ENCODE data around the gene EPHX1.

EPHX1 gene

DNA sequence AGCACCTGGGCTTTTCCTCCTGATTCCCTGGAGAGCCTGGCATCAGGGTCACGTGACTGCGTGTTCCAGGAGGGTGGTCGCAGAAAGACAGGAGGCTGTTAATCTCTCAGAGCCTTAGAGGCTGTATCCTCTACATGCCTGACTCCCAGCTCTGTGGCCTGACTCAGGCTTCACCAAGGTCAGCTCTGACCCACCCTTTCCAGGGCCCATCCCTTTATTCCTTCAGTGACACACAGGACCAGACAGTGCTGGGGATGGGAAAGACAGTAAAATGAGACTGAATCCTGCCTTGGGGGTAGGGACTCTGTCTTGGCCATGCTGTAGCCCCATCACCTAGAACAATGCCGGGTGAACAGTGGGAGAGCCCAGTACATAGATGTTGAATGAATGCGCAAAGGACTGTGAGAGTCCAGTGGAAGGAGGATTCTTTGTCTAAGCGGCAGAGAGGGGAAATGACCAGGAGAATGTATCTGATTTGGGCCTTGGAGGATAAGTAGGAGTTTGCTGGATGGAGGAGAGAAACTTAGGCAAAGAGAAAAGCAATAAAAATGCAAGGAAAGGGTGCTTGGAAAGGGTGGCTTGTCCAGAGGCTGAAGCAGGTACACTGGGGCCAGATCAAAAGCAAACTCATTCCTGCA lies 33.0 kb downstream of the EPHX1 start:
- no peak overlapping the region for H3K4me3 Mint-ChIP-seq
- H3K27ac Mint-ChIP-seq = peak overlapping the region; percentile 20
- no peaks in the 10 kb centered on the region for H3K36me3 Mint-ChIP-seq
- no peaks in the 10 kb centered on the region for H3K27me3 Mint-ChIP-seq
- H3K4me1 Mint-ChIP-seq = peaks cover 38% of the 10 kb centered on the region
- no peaks in the 10 kb centered on the region for H3K9me3 Mint-ChIP-seq

DNA sequence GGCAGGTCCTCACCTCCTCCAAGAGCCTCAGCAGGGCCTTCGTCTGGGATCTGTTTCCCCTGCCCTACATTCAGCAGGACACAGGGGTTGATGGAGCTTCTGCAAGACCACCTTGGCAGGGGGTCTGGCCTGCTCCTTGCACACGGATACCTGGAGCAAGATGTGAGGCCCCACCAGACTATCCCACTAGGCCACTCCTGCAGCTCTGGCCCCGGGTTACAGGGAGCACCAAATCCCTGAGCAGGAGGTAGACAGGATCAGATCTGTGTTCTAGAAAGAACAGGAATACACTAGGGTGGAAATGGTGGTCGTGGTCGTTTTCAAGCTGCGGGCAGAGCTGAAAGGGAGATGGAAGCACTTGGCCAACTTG lies 33.5 kb downstream of the EPHX1 start:
- Mint-ChIP-seq H3K27me3 (no peaks in the 10 kb centered on the region), H3K4me1 (peaks cover 40% of the 10 kb centered on the region), H3K4me3 (no peak overlapping the region), H3K9me3 (no peaks in the 10 kb centered on the region), H3K36me3 (no peaks in the 10 kb centered on the region), H3K27ac (no peak overlapping the region)

DNA sequence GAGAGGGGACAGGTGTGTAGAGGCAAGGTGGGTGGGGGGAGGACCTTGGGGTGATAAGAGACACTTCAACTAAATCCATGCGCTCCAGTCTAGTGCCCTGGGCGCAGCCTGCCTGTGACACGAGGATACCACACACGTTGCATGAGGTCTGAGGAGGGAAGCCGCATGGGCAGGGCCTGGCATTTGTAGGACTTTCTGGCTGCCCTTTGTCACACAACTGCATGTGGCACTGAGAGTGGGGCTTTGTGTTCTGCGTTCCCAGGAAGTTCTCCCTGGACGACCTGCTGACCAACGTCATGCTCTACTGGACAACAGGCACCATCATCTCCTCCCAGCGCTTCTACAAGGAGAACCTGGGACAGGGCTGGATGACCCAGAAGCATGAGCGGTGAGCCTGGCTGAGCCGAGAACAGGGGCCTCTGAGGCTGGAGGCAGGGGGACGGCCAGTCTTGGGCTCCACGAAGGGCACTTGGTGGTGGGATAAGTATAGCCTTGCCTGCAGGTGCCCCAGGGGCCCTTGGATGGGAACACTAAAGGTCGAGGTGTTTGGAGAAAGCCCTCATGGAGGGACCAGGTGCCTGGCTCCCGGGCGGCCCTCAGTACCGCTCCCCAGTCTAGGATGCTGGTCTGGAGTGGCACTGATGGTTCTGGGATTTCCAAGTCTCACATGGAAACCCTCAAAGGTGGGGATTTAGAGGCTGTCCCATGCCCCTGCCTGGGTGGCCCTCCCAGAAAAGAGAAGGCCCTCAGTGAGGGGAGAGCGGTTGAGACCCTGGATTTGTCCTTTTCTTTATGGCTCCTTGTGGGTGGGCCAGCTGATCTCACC lies 34.5 kb downstream of the EPHX1 start:
- H3K27ac Mint-ChIP-seq = peak overlapping the region; percentile 31
- no peaks in the 10 kb centered on the region for H3K27me3 Mint-ChIP-seq
- peaks cover 48% of the 10 kb centered on the region for H3K4me1 Mint-ChIP-seq
- no peaks in the 10 kb centered on the region for H3K9me3 Mint-ChIP-seq
- no peaks in the 10 kb centered on the region for H3K36me3 Mint-ChIP-seq
- no peak overlapping the region for H3K4me3 Mint-ChIP-seq

DNA sequence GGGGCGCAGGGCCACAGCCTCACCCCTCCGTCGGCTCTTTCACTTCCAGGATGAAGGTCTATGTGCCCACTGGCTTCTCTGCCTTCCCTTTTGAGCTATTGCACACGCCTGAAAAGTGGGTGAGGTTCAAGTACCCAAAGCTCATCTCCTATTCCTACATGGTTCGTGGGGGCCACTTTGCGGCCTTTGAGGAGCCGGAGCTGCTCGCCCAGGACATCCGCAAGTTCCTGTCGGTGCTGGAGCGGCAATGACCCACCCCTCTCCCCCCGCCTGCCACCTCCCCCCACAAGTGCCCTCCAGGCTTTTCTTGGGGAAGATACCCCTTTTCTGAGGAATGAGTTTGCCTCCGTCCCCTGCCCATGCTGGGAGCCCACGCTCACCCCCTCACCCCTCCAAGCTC lies 35.2 kb downstream of the EPHX1 start:
- H3K9me3 Mint-ChIP-seq = no peaks in the 10 kb centered on the region
- no peaks in the 10 kb centered on the region for H3K36me3 Mint-ChIP-seq
- H3K27ac Mint-ChIP-seq = peak overlapping the region; percentile 12
- no peaks in the 10 kb centered on the region for H3K27me3 Mint-ChIP-seq
- peaks cover 48% of the 10 kb centered on the region for H3K4me1 Mint-ChIP-seq
- H3K4me3 Mint-ChIP-seq = no peak overlapping the region

DNA sequence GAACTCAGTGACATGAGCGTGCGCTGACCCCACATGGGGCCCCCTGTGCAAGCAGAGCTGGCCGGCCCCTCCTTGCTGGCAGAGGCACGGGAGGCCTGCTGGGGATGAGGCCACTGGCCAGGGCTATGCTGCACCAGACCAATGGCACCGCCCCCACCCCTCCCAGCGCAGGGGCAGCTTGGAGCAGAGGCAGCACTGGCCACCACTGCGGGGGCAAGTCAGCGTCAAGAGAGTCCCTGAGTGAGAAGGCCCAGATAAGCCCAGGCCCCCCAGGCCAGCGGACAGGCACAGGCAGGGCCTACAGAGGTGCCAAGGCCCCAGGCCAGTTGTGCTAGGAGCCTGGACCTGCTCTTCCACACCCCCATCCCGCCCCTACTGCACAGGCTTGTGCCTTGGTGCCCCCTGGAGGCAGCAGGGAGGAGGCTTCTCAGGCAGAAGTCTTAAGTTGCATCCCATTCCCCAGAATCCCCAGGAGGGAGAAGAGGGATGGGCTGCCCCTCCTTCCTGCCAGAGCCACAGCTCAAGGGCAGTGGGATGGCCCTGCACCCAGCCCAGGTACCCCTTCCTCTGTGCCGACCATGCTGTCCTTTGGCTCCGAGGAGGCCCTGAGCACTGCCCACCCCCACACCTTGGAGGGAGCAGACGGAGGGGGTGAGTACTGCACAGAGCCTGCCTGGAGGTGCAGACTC lies 35.8 kb downstream of the EPHX1 start:
- peak overlapping the region; percentile 17 for H3K27ac Mint-ChIP-seq
- H3K4me3 Mint-ChIP-seq = no peak overlapping the region
- H3K4me1 Mint-ChIP-seq = peaks cover 48% of the 10 kb centered on the region

DNA sequence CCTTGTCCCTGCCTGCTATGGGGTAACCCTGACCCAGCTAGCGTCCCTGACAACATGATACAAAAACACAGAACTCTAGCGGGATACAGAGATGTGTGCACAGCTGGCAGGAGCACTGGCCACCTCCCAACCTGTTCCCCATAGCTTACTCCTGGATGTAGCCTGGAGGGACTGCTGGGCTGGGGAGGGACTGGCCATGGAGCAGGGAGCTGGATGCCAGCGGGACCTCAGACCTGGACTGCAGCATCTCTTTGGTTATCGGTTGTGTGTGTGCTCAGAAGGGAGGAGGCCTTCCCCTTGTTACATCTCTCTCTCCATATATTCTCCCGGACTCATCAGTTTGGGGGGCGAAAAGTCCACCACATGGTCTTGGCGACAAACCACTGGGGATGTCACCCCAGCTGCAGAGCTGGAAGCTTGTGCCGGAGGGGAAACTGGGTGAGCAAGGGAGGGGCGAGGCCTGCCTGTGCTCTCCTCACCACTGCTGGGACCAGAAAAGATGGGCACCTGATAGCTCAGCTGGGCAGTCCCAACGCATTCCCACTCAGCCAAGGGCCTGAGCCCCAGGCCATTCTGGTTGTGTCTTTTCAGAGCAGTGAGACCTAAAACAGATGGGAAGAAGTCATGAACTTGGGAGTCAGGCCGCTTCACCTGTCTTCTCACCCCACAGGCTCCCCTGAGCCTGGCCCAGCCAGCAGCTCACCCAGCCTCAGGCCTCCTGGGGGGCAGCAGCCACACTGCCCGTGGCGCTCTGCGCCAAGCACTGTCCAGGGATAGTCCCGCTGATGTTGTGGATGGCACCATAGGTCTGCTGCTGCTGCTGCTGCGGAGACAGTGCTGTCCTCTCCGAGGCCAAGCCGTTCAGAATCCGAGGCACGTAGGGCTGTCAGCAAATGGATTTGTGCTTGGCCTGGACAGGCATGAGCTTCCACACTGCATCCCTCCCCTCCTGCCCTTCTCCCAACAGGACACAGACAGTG lies 36.7 kb downstream of the EPHX1 start:
- Mint-ChIP-seq H3K4me3 (no peak overlapping the region), H3K36me3 (no peaks in the 10 kb centered on the region), H3K27ac (no peak overlapping the region), H3K9me3 (no peaks in the 10 kb centered on the region), H3K27me3 (no peaks in the 10 kb centered on the region), H3K4me1 (peaks cover 50% of the 10 kb centered on the region)

More for the DNA sequence above, 35.8 kb downstream of the EPHX1 start:
- no peaks in the 10 kb centered on the region for H3K36me3 Mint-ChIP-seq
- H3K27me3 Mint-ChIP-seq = no peaks in the 10 kb centered on the region
- H3K9me3 Mint-ChIP-seq = no peaks in the 10 kb centered on the region

DNA sequence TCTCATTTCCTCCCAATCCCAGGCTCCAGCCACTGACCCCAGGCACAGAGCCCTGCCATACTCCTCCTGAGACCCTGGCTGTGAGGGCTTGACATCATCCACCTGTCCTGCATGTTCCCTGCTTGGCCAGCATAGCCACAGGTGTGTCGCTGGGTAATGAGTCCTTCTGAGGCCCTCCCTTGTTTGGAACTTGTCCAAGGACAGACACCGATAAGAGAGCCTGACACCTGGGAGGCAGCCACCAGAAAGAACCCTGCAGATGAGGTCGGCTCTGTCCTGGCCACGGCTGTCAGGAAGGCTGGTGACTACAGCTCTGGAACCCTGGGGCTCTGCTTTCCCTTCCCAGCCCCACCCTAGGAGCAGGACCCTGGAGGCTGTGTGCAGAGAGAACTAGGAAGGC lies 37.7 kb downstream of the EPHX1 start:
- H3K4me1 Mint-ChIP-seq = peaks cover 51% of the 10 kb centered on the region
- H3K4me3 Mint-ChIP-seq = no peak overlapping the region
- H3K27ac Mint-ChIP-seq = peak overlapping the region; percentile 76
- peaks cover 5% of the 10 kb centered on the region for H3K36me3 Mint-ChIP-seq
- H3K9me3 Mint-ChIP-seq = no peaks in the 10 kb centered on the region
- H3K27me3 Mint-ChIP-seq = no peaks in the 10 kb centered on the region

DNA sequence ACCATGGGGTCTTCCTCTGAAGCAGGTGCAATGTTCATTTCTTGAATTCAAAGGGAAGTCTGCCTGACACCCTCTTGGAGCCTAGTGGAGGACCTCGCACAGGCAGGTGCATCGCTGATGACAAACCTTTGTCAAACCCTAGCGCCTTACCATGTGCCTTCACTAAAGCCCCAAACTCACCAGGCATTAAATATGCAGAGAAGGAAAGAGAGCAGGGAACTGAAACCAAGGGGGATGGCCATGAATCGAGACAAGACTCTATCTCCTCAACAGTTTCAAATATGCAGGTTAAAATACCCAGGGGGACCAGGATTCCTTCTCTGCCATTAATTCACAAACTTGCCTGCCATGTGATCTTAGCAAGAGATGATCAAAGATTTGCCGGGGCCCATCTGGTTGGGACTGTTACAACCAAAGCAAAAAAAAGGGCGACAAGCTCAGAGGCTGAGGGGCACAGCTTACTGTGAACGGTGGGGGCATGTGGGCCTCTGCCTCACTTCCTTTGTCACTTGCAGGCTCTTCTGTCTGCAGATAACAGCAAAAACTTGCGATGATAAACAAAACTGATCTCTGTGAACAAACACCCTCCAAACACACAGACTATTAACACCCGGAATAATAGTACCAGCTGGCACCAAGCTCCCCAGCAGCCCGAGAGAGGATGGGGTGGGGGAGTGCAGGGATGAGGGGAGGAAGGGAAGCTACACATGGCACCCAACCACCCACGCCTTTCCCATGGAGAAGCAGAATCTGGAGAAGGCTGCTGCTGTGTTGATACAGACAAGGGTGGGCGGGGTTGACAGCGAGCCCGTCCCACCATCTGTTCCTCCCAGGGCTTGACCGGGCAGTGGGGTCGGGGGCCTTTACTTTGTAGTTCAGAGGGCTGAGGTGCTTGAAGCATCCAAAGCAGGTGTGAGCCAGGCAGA lies 38.4 kb downstream of the EPHX1 start:
- Mint-ChIP-seq H3K36me3 (peaks cover 8% of the 10 kb centered on the region), H3K4me1 (peaks cover 53% of the 10 kb centered on the region), H3K4me3 (peak overlapping the region; percentile 70), H3K27me3 (no peaks in the 10 kb centered on the region), H3K9me3 (no peaks in the 10 kb centered on the region), H3K27ac (peak overlapping the region; percentile 76)

DNA sequence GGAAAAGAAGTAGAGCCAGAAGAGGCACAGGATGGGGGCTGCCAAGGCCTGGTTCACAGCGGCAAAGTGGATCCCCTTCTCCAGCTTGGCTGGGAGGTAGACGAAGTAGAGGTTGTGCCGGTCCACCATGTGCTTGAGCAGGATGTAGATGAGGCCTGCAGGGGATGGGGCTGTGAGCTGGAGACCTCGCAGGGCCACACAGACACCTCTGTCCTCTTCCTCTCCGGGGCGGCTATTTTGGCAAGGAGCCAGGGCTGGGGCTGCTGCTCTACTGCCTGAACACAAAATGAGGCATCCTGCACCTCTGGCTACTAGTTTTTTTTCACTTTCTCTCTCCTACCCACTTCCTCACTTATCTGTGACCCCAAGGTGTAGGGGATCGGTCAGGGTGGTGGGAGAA lies 40.0 kb downstream of the EPHX1 start:
- Mint-ChIP-seq H3K36me3 (peaks cover 17% of the 10 kb centered on the region), H3K27me3 (no peaks in the 10 kb centered on the region), H3K4me3 (no peak overlapping the region), H3K4me1 (peaks cover 67% of the 10 kb centered on the region), H3K9me3 (no peaks in the 10 kb centered on the region), H3K27ac (peak overlapping the region; percentile 89)

DNA sequence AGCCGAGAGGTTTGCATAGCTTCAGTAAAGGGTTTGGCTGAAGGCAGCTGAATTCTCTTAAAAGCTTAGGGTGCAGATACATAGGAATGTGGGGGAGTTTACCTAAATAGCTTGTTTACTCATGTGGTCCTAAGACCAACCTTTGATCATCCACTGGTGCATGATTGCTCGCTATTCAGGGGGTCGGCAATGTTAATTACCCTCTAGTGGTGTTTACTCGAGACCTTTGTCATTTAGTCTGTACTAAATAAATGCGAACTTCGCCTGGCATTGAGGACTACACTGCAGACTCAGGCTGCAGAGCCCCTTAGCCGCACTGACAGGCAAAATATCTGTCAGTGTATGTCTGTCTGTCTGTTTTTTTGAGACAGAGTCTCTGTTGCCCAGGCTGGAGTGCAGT lies 40.4 kb downstream of the EPHX1 start:
- peaks cover 17% of the 10 kb centered on the region for H3K36me3 Mint-ChIP-seq
- no peaks in the 10 kb centered on the region for H3K9me3 Mint-ChIP-seq
- H3K27ac Mint-ChIP-seq = peak overlapping the region; percentile 23
- no peaks in the 10 kb centered on the region for H3K27me3 Mint-ChIP-seq
- H3K4me1 Mint-ChIP-seq = peaks cover 67% of the 10 kb centered on the region
- no peak overlapping the region for H3K4me3 Mint-ChIP-seq

DNA sequence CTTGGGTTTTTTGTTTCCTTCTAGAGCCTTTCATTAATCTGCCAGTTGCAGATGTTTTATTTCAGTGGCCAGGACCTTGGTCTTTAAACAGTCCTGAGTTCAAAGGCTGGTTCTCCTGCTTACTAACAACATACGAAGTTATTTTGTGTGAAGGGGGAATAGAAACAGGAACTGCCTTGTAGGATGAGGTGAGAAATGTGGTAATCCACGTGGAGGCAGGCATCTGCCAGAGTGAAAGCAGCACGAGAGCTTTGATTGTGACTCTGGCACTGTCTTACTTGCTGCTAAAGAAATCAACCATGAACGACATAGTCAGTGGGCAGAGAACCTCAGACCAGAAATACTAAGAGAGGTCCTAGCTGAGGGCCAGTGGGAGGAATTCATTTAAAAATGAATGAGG lies 41.9 kb downstream of the EPHX1 start:
- H3K27me3 Mint-ChIP-seq = no peaks in the 10 kb centered on the region
- peaks cover 17% of the 10 kb centered on the region for H3K36me3 Mint-ChIP-seq
- no peak overlapping the region for H3K4me3 Mint-ChIP-seq
- peaks cover 71% of the 10 kb centered on the region for H3K4me1 Mint-ChIP-seq
- peak overlapping the region; percentile 94 for H3K27ac Mint-ChIP-seq
- H3K9me3 Mint-ChIP-seq = no peaks in the 10 kb centered on the region

DNA sequence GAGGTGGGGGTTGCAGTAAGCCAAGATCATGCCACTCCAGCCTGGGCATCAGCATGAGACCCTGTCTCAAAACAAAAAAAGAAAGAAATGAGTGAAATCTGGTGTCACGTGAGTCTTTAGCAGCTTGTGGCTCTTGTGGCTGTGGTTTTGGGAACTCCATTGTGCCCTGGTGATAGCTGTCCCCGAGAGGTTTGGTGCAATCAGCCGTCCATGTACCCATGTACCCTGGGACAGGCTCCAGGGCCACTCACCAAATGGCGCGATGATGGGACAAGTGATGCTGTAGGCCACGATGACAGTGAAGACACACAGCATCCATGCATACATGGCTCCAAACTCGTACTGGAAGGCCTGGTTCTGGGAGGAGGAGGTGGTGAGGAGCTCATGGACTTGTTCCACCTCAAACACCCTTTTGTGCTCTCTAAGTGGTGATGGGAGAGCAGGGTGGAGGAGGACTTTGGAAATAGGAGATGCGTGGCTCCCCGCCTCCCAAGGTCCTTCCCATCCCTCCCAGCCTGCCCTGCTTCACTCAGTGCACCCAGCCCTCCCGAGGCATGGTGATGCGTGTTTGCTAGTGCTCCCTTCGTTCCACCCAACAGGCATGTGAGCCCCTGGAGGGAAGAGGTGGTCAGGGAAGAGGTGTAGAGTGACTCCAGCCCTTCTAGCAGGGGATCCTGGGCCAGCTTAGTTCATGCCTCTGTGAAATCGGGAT lies 42.6 kb downstream of the EPHX1 start:
- Mint-ChIP-seq H3K4me3 (no peak overlapping the region), H3K27ac (peak overlapping the region; percentile 19), H3K36me3 (peaks cover 17% of the 10 kb centered on the region), H3K4me1 (peaks cover 65% of the 10 kb centered on the region), H3K27me3 (no peaks in the 10 kb centered on the region), H3K9me3 (no peaks in the 10 kb centered on the region)

DNA sequence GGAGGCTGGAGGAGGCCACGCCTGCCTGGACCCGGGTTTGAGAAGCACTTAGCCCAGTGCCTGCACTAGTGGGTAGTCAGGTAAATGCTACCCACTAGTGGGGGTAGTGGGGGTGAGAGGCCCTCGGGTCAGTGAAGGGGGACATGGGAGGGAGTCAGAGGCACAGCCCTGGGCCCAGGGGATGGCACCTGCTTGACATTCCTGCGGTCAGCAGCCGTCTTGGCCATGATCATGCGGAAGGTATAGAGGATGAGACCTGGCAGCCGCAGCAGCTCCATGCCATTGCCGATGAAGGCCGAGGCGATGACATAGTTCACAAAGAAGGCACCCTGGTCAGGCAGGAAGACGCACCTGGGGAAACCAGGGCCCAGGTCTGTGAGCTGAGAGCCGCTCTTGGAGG lies 43.5 kb downstream of the EPHX1 start:
- H3K36me3 Mint-ChIP-seq = peaks cover 18% of the 10 kb centered on the region
- H3K4me1 Mint-ChIP-seq = peaks cover 60% of the 10 kb centered on the region
- no peaks in the 10 kb centered on the region for H3K9me3 Mint-ChIP-seq

More for the DNA sequence above, 43.5 kb downstream of the EPHX1 start:
- no peaks in the 10 kb centered on the region for H3K27me3 Mint-ChIP-seq
- H3K27ac Mint-ChIP-seq = peak overlapping the region; percentile 77
- no peak overlapping the region for H3K4me3 Mint-ChIP-seq

Data from activated naive CD4-positive, alpha-beta T cell treated with anti-CD3 and anti-CD28 coated beads, Interleukin-2, amount 50 U/mL, for 24 hours (primary cell).